ENCODE results near the gene GRIK5.

- TF ChIP-seq CTCF (IDR thresholded peaks at IDR 0.05), result no peak
- TF ChIP-seq POLR2AphosphoS5 (IDR thresholded peaks at IDR 0.05), result no peak
- no peak for TF ChIP-seq POLR2A (IDR thresholded peaks at IDR 0.05)
Observed at GRCh38 chr19:42023943-42024260, 46.1 kb downstream of the GRIK5 start.
